Thoracic aorta endothelial cell (primary cell): ENCODE results near the gene DSTN. TPM values are rescaled to one million over a fixed set of nuclear protein-coding genes. Genes with fewer than 3 reads are reported as not detected.

ENCODE experiments used
- total RNA-seq: library from RNA; depleted of rRNA; stranded (reverse); fragments of >200 nt; gene quantifications from 2 replicates; pipeline ENCODE4 v1.2.3, GENCODE V29; 2012

DSTN gene
- total RNA-seq, result 329 and 333 TPM in 2 replicates

DNA sequence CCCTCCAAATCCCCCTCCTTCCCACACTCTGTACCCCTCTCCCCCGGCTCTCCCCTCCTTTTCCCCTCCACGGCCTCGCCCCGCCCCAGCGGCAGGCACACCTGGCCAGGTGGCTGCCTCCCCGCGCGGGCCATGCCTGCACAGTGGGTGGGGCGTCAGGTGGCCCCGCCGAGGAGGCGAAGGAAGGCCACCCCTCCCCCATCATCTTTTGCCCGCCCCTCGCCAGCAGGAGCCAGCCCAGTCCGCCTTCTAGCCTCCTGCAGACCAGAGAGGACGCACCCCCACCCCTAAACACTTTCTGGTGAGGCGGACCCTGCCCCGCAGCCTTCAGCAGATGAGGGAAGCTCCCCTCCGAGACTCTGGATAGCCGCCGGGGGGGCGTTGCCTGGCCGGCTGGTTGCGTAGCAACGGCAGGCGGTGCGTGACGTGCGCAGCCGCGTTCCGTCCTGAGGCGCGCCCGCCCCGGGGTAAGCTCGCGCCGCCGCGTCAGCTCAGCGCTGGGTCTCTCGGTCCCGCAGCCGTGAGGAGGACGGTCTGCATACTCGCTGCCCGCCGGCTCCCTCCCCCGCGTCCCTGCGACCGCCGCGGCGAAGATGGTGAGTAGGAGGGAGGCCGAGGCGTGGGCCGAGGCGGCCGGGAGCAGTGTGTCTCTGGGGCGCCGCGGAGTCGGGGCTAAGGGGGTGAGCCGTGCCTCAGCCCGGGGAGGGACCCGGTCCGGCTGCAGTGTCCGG, at the start of gene DSTN:
Gene DSTN, plus strand, starts transcription at position 460 of the 731 bp plus-strand sequence. Its CDS starts 134 bp downstream, at position 594.

GRCh38 chr20:17530716-17531664, 38.9 kb upstream of the DSTN start, which contains the start of gene BFSP1:
TSS of gene BFSP1 (minus strand) at chr20:17531379. CDS start at chr20:17531329, 50 bp downstream.

Other genes starting within 250 kb of the DSTN start
- gene BFSP1, start 38.7 kb upstream of the DSTN start, total RNA-seq, result 2.3 and 3.3 TPM in 2 replicates
- gene RRBP1, start 112.2 kb downstream of the DSTN start, total RNA-seq, result 79.6 and 83.1 TPM in 2 replicates
- gene BANF2, start 129.9 kb downstream of the DSTN start, total RNA-seq, result not detected in 2 replicates